GM19397 (cell line): ENCODE results near the gene UGT1A6.

Source experiments
- ATAC-seq: cut with Tn5 transposase; IDR thresholded peaks from one replicate; pipeline ENCODE4 v1.9.1; 2021; ENCODE audit warnings: mild to moderate bottlenecking, moderate library complexity; ENCODE audit not compliant: unreplicated experiment

Gene UGT1A6

DNA sequence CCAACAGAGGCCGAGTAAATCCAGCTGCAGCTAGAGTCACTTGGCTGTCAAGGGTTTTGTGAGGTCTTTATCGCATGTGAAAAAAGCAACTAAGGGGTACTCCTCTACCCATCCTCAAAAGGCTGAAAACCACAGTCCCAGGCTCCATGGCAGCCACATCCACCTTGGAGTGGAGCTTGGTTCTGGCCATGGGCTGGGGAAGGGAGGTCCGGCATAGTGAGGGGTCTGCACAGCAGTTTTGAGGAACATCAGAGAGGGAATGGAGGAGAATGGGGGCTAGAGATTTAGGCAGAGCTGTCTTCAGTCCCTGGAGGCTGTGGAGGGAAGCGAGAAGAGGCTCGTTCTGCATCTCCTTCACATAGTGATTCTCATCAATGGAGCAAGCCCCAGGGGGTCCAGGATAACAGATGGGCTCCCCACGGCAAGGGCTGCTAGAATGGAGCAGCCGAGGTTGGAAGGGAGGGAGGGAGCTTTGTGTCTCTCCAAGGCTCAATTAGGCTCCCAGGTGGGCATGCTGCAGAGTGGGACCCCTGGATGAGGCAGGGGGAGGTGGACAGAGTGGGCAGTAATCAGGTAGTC, 106.5 kb downstream of the UGT1A6 start:
- no peak for ATAC-seq

DNA sequence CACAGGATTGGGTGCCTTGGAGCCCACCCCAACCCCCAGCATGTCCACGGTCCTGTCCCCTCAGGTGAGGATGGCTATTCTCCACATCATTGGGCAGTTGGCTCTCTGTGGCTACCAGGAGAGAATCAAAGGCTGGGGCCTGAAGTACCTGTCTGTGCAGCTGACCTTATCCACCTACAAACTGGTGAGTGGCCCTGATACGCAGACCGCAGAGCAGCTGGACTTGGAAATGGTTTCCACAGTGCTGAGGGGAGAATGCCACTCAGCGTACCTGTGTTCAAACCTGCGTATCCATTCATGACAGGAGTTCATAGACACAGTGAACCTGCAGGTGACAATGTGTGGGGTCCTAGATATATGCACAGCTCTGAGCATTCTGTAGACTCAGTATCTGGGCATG, 107.0 kb downstream of the UGT1A6 start:
- no peak for ATAC-seq

DNA sequence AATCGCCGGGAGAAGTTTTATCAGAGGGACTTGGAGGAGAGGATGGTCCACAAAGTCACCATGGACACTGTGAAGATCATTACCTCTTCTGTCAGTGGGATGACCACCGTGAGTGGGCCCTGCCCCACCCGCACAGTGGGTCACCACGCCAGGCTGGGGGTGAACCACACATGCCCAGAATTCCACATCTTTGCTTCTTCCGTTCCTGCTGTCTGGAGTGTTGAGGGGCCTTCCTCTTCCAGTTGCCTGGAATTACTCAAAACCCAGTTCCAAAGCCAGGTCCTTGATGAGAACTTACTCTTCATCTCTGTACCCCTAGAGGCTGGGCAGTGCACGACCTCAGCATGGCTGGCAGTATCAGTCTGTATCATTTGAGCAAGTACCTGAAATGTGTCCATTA, 107.5 kb downstream of the UGT1A6 start:
- ATAC-seq: no peak

DNA sequence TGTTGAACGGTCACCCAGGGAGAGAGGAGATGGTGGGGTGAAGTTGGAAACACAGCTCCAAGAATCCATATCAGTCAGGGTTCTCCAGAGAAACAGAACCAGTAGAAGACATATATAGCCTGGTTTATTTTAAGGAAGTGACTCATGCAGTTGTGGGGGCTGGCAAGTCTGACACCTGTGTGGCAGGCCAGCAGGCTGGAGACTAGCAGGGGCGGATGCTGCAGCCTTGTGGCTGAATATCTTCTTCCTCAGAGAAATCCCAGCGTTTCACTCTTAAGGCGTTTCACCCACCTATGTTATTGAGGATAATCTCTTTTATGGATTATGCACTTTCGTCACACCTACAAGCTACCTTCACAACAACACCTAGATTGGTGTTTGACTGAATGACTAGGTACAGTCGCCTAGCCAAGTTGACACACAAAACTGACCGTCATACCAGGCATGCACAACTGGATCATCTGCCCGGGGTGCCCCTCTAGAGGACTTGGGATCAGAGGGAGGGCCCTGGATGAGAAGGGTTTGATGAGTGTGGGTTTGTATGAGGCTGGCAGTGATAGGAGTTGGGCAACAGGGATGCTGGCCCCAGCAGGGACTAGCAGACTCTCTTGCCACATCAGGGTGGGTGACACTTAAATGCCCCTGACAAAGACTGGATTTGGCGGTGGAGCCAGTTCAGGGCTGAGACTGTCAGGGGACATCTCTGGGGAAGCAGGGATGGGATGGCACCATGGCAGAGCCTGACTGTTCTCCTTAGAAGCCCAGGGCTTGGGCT, 108.9 kb downstream of the UGT1A6 start:
- no peak for ATAC-seq

DNA sequence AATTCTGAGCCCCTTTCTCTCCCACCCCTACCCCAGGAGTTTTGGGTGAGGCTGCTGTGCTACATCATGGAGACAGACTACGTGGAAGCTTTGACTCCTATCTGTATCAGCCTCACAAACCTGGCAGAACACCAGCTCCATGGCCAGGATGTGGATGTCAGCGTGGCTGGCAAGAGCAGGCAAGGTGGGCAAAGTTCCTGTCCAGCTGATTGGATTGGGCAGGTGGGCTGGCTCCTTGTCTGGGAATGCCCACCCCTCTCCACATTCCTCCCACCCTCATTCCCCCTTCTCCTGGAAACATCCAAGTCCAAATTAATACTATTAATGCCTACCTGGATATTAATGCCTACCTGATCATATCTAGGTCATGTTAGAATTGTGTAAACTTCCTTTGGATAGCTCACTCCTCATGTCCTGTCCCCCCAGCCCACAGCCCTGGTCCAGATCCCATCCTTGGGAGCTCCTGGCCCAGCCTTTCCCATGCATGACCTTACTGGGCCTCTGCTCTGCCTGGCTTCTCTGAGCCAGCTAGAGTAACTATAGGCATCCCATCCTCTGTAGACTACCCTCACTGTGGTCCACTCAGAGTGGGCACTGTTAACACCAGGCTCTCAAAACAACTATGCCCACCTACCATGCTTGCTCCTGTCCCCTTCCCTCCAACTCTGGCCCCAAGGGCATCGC, 109.6 kb downstream of the UGT1A6 start:
- no peak for ATAC-seq

DNA sequence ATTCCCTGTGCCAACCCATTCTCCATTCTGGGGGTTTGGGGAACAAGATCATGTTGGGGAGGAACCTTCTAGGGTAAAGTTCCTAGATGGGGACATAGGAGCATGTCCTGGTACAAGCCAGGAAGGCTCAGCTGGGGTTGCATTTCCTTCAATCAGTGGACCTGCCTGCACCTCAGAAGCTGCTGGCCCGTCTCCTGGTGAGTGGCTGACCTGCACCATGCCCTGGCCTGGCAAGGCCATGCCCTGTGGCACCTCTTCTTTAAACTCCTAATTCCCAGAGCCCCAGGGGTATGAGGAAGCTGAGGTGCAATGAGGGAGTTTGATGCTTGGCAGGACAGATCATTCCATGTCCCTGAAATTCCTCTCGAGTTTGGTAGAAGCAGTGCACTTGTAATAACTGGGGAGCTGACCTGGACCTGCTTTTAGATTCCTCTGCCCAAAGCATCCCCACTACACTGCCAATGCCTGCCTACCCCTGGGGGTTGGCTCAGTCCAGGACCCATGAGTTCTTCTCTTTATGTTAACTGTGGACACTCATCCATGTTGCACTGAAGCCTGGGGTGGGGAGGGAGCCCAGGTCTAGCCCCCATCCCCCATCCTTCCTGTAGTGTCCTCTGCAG, 110.7 kb downstream of the UGT1A6 start:
- no peak for ATAC-seq

DNA sequence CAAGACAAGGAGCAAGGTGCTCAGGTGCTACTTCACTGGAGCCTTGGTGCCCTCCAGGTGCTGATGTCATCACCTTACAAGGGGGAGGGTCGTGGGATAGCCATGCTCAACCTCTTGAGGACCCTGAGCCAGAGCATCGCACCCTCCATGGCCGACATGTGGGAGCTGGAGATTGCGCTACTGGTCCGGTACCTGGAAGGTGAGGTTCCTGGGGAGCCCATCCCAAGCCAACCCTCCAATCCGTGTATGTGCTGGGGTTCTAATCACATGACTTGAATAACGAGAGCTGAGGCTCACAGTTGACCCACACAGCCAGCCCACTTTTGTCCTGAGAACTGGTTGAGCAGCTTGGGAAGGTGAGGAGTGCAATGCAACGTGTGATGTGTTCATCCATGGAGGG, 111.3 kb downstream of the UGT1A6 start:
- no peak for ATAC-seq

DNA sequence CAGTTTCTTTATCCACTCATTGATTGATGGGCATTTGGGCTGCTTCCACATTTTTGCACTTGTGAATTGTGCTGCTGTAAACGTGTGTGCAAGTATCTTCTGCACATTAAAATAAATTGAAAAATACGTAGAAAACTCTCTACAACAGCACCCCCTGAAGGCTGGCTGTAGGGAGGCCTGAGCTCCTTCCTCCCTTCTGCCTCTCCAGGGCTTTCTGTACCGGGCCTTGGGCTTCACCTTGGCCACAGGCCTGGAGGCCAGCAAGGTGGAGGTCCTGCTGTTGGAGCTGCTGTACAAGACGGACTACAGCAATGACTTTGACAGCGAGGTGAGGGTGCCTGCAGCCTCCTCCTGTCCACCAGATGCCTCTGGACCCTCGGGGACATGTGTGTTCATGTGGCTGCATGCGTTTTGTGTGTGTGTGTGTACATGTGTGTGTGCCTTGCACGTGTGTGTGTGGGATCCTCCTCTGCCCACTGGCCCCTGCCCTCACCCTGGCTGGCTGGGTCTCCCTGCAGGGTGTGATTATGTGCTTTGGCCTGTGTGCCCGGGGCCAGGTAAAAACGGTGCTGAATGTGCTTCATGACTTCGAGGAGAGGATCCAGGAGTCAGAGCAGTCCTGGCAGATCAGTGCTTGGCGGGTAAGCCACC, 114.7 kb downstream of the UGT1A6 start:
- no peak for ATAC-seq

DNA sequence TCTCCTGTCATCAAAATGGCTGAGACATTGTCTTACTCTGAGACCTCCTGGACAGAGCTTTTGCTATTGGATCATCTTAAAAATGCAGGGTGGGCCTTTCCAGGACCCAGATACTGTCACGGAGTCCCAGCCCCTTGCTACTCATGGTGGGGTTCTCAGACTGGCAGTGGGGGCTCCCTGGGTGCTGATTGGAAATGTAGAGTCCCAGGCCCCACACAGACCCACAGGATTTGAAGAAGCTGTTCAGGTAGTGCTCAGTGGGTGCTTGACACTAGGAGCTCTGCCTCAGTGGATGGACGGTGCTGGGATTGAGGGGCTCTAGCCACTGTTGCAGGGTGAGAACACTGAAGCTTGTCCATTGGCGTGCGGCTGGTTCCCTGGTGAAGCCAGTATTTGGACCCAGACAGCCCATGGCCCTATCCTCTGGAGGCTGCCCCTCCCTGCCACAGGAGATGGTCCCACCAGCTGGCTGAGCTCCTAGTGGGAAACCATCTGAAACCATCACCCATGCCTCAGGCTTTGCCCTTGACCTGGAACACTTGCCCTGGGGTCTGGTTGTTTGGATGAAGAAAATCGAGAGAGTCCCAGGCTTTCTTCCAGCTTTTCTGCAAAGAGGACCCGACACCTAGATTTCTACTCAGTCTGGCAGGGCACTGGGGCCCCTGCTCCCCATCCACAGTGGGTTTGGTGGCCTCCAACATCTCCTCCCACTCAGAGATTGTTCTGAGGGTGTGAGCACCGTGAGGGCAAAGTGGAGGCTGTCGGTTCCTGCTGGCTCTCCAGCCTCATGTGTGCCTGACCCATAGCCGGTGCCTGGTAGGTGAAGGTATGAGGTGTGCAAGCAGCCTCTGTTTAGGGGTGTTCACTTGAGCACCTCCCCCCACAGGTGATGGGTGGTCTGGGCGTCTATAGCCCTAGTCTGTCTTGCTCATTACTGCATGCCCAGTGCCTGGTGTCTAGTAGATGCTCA, 115.6 kb downstream of the UGT1A6 start:
- no peak for ATAC-seq

DNA sequence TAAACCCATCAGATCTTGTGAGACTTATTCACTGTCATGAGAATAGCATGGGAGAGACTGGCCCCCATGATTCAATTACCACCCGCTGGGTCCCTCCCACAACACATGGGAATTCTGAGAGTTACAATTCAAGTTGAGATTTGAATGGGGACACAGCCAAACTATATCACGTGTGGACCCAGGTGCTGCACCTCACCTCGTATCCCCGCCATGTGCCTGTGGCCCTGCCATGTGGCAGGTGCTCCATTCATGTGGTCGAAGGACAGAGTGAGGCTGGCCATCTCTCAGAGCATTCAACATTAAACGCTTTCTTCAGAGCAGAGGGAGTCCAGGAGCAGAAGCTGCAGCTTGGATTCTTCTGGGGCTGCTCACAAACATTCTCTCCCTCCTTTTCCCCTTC, 117.7 kb downstream of the UGT1A6 start:
- ATAC-seq: no peak

DNA sequence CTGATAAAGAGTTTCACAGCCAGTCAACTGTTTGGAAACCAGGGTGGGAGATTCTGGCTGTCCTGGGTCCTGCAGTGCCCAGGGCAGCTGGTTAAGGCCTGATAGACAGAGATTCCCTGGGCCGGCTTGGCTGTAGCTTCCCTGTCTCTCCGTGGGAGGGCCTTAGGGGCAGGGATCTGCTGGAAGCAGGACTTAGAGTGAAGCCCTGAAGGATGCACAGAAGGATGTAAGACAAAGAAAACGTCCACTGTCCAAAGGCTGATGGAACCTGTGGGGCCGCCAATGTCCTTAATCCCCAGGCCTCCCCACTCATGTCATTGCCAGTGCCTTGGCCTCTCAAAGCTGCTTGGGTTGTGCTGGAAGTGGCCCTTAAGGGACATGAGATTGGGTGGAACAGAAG, 118.4 kb downstream of the UGT1A6 start:
- ATAC-seq: no peak

DNA sequence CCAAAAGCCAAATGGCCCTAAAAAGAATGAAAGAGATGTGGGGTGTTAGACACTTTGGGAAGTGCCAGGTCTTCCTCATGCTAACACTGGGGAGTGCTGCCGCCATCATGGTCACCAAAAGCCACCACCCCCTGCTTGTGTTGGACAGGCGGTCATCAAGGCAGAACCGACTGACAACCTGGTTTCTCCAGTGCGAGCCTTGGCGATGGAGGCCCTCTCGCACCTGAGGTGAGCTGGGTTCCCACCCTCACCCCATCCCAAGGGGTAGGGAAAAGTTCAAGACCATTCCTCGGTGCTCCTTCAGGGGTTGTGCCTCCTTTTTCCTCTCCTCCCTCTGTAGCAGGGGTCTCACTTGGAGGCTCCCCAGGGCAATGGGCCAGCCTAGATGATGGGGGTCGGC, 119.0 kb downstream of the UGT1A6 start:
- no peak for ATAC-seq

DNA sequence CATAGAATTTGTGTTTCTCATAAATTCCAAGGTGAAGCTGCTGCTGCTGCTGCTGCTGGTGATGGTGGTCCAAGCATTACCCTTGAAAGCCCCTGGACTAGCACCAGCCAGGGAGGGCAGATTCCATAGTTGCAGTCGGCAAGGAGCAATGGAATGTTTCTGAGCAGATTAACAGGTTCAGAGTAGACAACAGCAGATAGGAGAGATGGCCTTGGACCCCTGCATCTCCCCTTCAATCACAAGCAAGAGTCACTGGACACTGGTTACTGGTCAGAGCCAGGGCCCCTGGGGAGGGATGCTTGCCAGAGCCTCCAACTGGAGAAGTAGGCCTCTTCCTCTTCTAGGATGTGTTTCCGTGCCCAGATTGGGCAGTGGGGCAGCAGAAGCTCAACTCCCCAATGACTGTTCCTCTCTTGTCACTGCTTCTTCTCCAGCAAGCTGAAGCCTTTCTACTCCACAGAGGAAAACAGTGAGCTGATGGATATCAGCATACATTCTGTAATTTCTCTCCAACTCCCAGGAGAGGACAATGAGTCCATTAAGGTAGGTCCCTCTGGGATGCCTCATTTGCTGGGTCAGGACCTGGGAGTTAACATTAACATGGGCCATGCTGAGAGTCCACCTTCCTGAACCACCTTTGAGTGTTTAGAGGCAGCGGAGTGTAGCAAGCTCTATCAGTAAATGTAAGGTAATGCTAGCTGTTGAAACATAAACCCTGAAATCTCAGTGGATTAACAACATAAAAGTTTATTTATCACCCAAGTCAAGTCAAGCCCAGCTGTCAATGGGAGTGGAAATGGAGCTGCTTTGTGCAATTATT, 120.8 kb downstream of the UGT1A6 start:
- ATAC-seq: no peak

DNA sequence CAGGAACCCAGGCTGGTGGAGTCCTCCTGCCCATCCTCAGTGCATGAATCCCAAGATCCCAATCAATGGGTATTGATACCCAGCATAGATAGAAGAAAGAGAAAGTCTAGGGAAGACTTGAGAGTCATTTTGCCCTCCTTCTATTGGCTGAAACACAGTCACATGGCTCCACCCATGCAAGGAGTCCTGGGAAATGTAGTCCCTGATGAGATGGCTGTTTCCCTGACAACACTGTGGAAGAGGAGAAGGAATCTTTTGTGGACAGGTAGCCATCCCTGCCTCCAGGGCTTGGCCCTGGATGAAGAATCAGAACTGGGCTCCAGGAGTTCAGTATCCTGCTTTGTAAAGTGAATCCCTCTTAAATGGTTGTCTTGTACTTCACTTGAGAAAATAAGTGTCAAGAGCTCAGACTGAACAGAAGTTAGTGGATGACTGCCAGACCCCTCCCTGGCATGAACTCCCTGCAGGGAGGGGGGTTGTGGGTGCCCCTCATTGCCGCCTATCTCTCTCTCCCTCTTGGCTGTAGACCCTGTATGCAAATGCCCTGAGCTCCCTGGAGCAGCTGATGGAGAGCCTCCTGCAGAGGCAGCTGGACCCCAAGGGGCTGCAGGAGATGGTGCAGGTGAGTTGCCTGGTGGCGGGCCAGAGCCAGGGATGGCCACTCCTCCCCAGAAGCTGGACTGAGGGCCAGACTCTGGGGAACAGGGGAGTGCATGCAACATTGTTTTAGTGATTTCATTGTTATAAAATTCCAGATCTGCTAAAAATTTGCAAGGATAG, 121.6 kb downstream of the UGT1A6 start:
- no peak for ATAC-seq

DNA sequence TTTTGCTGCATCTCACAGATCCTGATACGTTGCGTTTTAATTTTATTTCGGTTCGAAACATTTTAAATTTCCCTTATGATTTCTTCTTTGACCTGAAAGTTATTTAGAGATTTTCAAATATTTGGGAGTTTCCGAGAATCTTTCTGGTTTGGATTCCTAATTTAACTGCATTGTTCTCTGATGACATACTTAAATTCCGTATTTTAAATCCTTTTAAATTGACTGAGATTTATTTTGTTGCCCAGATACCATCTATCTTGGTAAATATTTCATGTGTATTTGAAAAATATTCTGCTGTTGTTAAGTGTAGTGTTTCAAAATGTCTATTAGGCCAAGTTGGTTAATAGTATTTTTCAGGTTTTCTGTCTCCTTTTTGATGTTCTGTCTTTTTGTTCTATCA, 123.2 kb downstream of the UGT1A6 start:
- no peak for ATAC-seq

DNA sequence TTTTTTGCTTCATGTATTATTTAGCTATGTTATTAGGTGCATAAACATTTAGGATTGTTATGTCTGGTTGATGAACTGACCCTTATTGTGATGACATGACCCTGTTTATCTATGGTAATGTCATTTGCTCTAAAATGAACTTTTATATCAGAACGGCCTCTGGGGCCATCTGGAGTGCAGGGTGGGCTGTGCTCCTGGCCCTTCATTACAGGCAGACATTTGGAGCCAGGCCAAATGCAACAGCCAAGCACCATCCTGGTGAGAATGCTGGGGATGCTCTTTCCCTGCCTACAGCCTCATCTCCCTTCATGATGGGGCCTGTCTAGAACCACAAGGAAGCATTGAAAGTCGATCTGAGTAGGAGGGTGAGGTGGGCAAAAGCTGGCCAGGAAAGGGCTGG, 123.6 kb downstream of the UGT1A6 start:
- ATAC-seq: no peak

DNA sequence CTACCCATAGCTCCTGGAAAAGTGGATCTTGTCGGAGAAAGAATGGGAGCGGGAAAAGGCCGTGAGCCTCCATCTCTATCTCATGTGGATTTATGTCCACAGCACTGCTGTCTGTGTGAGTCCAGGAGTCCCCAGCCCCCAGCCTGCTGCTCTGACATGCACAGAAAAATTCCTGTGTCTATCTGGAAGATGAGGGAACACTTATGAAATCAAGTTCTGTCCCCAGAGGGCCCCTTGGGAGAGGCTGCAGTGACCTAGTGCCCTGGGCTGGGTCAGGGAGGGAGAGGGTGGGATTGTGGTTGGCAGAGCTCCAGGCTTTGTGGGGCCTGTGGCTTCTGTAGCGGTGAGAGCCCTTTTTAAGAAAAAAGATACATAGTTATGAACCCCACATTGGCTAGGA, 124.1 kb downstream of the UGT1A6 start:
- no peak for ATAC-seq

DNA sequence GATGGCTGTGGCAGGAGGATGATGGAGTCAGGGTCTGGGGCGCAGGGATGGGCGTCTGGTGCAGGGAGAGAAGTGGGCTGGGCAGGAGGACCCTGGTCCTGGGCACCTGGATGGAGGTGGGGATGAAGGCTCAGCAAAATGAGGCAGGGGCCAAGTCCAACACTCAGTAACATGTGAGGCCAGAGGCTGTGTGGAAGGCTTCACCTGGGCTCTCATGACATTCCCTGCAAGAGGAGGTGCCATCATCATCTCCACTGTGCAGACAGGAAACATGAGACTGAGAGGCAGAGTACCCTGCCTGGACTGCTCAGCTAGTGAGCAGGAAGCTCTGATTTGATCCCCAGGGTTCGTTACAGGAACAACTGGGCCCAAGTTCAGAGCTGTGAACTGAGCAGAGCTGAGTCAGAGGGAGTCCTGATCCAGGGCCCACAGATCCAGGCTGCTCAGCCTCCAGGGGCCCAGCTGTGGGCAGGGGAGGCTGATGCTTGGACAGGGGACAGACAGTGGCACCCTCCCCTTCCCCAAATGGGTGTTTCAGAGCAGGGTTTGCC, 124.7 kb downstream of the UGT1A6 start:
- ATAC-seq: no peak
